NOMO-1 (cell line): ENCODE data around the gene STUM.

Experiments
- DNase-seq, 2 experiments: peaks; one replicate each; lab custom pipeline; 2025; ENCODE audit not compliant: unreplicated experiment in 2 of 2; lab: John Stamatoyannopoulos, UW

The STUM gene

GRCh38 chr1:226532553-226532952 is 16.0 kb upstream of the STUM start:
- no peak for DNase-seq

- DNase-seq = no peak
These were observed 15.3 kb upstream of the STUM start for GRCh38 chr1:226533220-226533619.

DNA sequence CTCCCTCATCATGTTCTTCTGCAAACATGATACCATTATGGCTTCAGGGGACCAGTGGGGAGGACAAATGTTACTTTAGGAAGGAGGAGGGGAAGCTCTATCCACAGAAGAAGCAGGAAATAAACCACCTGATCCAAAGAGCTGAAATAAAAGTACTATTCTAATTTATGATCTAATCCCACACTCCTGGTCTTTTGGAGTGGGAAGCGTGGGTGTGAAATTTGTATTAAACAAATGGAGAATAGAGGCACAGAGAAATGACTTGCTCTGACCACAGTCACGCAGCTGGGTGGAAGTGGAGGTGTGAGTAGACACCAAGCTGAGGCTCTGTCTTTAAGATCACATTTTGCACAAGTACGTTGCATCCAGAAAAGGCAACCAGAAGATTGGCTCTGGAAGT is 14.5 kb upstream of the STUM start:
- no peak for DNase-seq

DNA sequence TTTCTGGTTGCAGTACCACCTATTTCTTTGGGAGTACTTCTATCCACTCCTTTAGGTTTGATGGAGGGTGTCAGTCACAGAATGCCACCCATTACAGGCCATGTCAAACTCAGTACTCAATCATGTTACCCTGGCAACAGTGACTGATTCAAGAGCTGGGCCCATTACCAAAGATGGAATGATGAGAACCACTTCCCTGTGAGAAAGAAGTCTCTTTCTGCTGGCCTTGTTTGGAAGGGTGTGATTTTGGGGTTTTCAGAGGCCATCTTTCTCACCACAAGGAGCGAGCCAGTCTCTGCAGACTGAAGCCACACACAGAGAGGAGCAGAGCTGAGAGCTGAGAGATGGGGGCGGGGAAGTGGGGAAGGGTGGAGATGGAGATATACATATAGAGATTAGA is 13.9 kb upstream of the STUM start:
- no peak for DNase-seq

DNA sequence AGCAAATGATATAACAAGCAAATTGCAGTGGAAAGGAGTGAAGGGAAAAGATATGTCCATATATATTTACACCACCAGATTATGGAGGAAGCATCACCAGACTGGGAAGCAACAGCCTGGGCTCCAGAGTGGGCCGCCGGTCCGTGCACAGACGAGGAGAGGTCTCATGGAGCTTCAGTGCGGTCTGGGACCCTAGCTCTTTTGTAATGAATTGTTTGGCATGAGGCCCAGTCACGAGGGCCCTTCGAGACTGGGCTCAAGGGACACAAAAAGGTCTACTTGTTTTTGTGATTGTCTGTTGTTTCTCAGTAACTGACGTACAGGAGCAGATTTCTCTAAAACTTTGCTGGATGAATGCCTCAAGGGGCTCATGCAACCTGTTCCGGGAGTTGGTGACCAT is 12.9 kb upstream of the STUM start:
- no peak for DNase-seq

- no peak for DNase-seq
These were observed 7.3 kb upstream of the STUM start for GRCh38 chr1:226541231-226541630.

DNA sequence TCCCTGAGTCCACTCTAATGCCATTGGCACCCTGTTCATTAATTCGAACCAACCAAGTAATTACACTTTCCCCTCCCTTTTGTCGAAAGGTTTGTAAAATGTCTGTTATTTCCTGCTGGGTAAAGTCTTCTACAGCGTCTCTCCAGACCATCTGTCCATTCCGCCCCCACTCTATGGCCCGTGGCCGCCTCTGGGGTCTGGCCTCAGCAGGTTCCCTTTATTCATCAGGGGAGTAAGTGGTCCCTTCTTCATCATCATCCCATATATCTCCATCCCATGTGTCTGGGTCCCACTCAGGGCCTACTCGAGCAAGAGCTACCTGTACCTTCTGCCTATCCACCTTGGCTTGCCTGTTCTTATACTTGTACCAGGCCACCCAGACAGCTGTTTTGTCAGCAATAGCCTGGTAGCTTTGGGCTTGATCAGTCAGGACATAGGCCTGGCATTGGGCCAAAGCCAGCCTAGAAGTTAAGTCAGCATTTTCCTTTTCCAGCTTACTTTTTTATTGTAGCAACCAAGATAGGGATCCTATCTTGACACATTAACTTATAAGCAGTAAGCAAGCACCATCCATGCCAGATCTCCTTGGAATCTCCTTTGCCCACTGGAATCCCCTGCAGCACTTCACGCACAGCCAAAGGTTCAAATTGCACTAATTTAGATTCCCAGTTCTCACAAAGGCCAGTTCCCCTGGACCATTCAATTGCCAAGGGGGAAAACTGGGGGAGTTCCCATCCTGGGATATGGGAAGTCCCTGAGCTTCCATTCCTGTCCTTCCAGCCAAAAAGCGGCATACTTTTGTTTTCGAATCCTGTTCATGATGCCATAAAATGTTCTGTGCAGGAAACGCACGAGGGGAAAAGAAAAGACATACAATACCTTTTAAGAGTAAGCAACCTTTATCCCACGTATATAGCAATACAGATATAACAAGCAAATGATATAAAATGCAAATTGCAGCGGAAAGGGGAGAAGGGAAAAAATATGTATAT is 6.6 kb upstream of the STUM start:
- no peak for DNase-seq

- no peak for DNase-seq
These were observed 5.9 kb upstream of the STUM start for GRCh38 chr1:226542623-226543103.

GRCh38 chr1:226545836-226546596 is 2.5 kb upstream of the STUM start:
- DNase-seq = no peak

GRCh38 chr1:226546926-226547325 is 1.6 kb upstream of the STUM start:
- DNase-seq = no peak

GRCh38 chr1:226547754-226548191 is 791 bp upstream of the STUM start:
- DNase-seq = peak; percentile 63 to 86

DNA sequence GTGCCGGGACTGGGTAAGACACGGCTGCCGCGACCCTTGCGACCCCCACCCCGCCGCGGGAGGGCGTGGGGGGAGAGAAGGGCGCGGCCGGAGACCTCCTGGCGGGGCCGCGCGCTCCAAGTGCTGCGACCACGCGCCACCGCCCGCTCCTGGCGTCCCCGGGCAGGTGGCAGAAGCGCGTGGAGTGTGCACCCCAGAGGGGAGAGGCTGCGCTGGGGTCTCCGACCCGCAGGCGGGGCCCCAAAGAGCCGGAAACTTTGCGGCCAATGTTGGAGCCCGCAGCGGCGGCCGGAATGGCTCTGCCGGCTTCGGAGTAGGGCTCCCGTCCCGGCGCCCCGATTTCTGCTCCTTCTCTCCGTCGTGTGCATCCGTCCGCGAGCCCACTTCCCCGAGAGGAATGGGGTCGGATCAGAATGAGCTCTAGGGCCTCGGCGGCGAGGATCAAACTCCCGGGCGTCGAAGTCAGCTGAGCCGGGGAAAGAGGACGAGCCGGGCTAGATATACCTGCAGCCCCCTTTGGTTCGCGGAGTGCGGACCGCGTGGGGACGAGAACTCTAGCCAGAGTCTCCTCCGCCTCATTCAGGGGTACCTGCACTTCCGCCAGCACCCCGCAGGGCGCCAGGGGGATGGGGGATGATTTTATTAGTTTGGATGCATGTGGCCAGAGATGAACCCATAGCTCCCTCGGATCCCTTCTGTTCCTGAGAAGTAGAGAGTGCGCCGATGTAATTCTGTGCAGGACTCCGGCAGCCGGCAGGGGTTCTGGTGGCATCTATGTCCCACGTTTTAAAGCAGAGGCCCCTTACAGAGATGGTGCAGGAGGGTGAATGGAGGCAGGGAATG is 751 bp downstream of the STUM start:
- DNase-seq = no peak

DNA sequence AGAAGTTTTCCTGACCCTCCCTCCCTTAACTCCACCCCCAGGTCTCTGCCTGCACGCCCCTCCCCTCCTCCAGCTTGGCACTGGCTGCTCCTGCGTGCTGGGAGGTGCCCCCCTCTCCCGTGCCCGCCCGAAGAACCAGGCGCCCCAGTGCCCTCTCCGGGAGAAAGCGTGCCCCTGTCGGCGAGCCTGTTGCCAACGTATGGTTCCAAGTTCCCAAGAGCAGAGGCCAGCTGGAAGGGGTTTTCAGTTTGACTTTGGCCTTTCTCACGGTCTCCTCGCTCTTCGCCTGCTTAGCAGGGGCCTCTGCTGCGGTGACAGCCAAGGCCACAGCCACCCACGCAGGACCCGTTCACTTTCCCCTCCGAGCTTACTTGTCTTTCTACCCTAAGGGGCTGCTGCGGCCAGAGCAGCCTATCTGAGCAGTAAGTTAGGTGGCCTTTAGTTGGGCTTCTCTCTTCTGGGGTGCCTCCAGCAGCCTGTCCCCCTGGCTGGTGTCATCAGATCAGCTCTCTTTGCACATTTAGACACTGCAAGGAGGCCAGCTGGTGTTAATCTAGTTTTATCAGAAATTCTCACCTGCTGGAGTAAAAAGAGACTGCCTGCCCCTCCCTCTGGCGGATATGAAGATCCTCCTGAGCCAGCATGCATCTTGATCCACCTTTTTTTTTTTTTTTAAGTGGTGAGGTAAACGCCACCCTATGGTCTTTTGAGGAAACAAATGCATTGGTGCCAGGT is 1.5 kb downstream of the STUM start:
- no peak for DNase-seq

- DNase-seq = no peak
These were observed 2.1 kb downstream of the STUM start for GRCh38 chr1:226550672-226551041.

DNA sequence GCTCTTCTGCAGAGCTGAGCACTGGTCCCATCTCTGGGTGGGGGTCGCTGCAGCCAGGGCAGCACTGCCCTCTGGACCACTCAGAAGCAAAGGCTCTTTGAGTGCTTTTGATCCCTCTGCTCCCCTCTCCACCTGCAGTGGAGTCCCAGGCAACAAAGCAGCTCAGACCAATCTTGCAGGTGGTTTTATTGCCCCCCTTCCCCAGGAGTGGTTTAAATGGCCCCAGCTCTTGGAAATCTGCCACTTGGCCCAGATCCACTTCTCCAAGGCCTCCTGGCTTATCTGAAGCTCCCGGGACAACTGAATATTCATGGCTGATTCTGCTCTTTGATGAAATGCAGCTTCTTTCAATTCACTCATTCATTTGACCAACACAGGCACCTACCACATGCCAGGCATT is 2.7 kb downstream of the STUM start:
- no peak for DNase-seq

- no peak for DNase-seq
These were observed 3.5 kb downstream of the STUM start for GRCh38 chr1:226552061-226552460.

GRCh38 chr1:226553266-226553923 is 4.8 kb downstream of the STUM start:
- no peak for DNase-seq

GRCh38 chr1:226553924-226554282 is 5.3 kb downstream of the STUM start:
- DNase-seq = no peak

DNA sequence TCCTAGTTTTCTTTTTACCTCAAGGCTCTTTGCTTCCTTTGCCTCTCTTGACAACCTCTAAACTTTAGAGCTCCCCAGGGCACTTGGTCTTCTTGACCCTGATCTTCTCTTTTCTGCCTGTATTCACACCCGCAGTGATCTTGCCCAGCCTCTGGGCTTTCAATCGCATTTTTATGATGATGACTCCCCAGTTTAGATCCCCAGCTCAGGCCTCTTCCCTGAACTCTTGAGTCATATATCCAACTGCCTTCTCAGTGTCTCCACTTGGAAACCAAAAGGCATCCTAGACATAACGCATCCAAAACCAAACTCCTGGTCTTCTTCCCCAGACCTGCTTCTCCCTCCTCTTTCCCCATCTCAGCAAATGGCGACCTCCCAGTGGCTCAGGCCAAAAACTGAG is 6.5 kb downstream of the STUM start:
- no peak for DNase-seq

DNA sequence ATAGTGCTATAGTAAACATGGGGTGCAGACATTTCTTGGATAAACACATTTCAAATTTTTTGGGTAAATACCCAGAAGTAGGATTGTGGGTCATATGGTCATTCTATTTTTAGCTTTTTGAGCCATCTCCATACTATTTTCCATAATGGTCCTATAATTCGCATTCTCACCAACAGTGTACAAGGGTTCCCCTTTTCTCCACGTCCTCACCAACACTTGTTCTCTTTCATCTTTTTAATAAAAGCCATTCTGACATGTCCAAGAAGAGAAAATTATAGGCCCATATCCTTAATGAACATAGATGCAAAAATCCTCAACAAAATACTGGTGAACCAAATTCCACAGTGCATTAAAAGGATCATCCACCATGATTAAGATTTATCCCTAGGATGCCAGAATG is 8.9 kb downstream of the STUM start:
- DNase-seq = no peak
